HL-60/S4 (cell line): ENCODE results near the gene OBSCN.
"Not testable (repeated sequence)": the region's sequence is repeated elsewhere in the genome, so short reads cannot be mapped to it uniquely, and the experiment has no call there.

Experiments used
- in situ Hi-C: fragments of 300-500 bp; cut with MboI; formaldehyde crosslinking; loops from 2 replicates; pipeline ENCODE4 v1.14.3; 2022; ENCODE audit warnings: low sequenced_read_pairs

Gene OBSCN

DNA sequence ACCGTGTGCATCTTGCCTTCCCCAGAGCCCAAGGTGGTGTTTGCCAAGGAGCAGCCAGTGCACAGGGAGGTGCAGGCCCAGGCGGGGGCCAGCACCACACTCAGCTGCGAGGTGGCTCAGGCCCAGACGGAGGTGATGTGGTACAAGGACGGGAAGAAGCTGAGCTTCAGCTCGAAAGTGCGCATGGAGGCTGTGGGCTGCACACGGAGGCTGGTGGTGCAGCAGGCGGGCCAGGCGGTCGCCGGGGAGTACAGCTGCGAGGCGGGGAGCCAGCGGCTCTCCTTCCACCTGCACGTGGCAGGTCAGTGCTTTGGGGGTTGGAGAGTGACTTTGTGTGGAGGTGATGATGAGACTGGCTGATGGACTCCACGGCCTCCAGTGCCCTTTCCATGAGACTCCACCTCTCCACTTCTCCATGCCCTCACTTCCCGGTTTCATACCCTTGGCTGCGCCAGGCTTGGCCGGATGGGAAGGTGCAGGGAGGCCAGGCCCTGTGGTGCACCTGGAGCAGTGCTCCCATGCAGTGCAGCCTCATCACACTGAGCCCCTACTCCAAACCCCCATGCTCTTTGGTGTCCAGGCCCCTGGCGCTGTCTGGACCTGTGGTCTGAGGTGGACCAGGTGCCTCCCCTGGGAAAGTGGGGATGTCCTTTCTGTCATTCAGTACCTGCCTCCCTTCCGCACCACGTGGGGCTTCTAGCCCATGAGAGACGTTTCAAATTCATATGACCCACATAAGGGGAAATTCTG, 49.0 kb downstream of the OBSCN start:
- in situ Hi-C loops, result no loop called here

DNA sequence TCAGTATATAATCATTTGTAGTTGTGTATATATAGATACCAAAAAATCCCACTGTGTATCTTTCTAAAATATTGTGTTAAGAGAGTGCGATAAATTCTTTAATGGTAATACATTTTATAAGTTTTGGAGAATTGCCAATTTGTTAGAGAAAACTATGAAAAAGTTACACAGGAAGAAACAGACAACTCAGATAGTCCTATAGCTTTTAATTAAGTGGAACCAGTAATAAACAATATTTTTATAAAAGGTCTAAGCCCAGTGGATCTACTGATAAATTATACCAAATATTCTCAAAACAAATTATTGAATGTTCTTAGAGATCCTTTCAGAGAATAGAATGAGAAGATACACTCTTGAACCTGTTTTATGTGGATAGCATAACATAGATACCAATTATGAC, 50.6 kb downstream of the OBSCN start:
- in situ Hi-C loops, result no loop called here

DNA sequence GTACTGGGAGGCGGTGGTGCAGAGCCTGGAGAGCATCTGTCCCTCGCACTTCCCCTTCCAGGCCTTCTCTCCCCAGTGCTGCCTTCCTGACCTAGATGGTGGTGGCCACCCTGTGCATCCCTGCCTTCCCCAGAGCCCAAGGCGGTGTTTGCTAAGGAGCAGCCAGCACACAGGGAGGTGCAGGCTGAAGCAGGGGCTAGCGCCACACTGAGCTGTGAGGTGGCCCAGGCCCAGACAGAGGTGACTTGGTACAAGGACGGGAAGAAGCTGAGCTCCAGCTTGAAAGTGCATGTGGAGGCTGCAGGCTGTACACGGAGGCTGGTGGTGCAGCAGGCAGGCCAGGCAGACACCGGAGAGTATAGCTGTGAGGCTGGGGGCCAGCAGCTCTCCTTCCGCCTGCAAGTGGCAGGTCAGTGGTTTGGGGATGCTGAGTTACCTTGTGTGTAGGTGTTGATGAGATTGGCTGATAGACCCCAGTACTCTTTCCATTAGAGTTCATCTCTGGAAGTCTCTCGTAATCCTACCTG, 51.6 kb downstream of the OBSCN start:
- in situ Hi-C loops, result no loop called here

DNA sequence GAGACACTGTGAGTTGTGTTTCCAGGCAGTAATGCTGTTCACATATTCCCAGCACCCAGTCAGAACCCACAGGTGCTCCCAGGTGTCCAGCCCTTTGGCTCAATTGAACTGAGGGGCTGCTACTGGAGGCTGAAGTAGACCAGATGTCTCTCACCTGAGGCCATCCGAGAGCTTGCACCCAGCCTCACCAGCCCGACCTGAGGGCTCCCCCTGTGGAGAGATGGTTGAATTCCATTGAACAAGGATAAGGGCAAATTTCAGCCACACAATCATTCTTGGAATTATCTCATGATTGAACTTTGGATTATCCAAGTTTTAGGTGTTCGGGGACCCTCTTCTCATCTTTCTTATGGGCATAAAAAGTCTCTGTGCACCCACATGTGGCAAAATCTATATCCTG, 52.1 kb downstream of the OBSCN start:
- in situ Hi-C loops, result no loop called here

DNA sequence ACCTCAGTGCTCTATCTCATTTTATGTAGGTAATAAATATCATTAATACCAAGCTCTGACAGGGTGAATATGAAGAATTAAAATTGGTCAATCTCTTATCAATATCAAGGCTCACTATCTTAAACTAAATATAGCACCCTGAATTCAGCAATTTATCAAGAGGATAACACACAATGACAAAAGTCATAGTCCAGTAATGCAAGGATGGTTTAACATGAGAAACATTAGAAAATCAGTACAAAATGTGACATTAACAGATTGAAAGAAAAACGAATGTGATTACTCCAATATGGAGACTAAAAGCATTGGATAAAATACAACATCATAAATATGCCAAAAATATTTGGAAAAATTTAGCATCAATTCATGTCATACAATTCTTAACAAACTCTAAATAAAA, 53.9 kb downstream of the OBSCN start:
- in situ Hi-C loops, result no loop called here

DNA sequence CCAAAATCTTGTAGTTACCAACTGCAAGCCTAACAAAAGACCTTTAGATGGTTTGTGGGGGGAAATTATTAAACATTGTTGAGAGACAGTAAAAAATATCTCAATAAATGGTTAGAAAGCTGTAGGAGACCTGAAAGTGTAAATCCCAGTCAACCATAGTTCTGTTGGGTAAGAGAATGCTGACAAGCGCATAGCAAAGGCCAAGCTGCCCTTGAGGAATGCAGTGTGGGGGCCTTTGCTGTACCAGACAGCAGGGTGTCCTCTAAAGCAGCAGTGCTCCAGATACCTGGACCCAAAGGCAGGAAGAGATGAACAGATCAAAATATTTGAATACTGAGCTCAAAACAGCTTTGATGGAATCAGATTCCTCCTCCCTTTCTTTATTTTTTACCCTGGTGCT, 54.6 kb downstream of the OBSCN start:
- in situ Hi-C loops, result no loop called here

DNA sequence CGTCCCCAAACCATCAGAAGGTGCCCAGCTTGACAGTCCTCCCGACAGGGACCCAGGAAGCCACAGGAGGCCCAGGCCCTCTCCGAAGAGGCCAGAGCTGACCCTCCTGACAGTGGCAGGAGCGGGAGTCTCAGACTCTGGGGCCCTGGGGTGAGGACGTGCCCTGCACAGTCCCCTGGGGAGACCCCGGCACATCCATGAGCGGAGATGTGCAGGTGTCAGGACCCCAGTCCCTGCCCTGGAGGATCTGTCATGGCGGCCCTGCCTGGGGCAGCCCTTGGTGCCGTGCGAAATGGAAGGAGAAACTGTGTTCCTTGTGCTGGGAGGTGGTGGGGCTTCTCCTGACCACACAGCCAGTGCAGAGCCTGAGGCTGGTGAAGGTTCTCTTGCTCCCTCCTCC, 55.8 kb downstream of the OBSCN start:
- in situ Hi-C loops, result no loop called here

DNA sequence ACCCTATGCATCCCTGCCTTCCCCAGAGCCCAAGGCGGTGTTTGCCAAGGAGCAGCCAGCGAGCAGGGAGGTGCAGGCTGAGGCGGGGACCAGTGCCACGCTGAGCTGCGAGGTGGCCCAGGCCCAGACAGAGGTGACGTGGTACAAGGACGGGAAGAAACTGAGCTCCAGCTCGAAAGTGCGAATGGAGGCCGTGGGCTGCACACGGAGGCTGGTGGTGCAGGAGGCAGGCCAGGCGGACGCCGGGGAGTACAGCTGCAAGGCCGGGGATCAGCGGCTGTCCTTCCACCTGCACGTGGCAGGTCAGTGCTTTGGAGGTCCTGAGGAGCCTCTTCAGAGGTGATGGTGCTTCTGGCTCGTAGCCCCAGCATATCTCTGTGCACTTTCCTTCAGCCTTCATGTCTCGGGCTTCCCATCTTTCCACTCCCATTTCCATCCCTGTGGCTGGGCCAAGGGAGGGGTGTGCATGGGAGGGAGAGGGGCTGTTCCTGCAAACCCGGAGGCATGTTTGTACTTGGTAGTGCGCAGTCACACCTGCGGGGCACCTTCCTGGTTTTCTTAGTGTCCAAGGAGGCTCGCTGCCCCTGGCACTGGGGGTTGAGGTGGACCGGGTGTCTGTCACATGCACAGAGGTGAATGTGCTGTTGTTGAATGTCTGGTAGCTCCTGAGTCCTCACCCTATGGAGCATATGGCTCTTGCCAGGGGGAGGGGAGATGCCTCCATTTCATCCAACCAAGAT, 56.4 kb downstream of the OBSCN start:
- in situ Hi-C loops, result no loop called here

DNA sequence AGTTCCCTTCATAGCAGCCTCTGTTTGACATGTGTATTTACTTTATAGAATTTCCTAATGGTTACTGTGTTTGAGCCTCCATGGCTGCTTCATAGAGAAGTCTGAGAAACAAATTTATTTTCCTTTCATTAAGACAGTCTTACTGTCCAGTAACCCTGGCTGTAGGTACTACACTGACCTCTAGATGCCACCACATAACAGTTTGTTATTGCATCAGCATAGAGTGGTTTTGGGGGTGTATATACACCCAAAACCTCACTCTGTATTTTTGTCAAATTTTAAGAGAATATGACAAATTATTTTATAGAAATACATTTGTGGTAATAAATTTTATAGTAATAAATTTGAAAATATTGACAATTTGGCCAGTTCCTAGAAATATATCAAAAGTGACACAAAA, 57.3 kb downstream of the OBSCN start:
- in situ Hi-C loops, result no loop called here

DNA sequence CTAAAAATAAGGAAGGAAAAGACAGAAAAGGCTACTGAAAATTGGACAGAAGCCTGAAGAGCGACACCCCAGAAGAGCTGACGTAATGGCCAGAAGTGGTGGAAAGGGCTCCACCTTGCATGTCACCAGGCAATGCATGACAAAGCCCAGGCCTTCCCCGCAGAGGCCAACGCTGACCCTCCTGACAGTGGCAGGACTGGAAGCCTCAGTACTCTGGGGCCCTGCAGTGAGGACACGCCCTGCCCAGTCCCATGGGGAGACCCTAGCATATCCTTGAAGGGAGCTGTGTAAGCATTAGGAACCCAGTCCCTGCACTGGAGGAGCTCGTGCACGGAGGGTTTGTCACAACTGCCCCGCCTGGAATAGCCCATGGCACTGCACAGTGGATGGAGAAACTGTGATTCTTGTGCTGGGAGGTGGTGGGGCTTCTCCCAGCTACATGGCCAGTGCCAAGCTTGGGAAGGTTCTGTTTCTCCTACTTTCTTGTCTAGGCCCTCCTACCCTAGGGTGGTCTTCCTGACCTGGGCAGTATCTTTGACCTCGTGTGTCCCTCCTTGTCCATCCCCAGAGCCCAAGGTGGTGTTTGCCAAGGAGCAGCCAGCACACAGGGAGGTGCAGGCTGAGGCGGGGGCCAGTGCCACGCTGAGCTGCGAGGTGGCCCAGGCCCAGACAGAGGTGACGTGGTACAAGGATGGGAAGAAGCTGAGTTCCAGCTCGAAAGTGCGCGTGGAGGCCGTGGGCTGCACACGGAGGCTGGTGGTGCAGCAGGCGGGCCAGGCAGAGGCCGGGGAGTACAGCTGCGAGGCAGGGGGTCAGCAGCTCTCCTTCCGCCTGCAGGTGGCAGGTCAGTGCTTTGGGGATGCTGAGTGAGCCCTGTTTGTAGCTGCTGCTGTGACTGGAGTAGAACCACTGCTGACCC, 60.4 kb downstream of the OBSCN start:
- in situ Hi-C loops, result no loop called here

DNA sequence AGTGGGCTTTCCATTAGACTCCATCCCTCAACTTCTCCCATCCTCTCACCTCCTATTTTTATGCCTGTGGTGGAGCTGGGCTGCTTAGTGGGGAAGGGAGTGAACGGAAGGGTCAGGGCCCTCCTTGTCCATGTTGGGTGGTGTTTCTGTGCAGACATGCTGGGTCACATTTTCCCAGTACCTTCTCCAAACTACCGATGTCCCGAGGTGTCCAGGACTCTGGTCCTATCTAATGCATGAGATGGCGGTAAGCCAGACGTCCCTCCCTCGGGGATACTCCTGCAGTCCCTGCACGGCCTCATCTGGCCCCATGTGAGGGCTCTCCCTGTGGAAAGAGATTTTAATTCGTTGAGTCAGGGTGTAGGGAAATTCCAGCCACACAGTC, 61.0 kb downstream of the OBSCN start:
- in situ Hi-C loops, result no loop called here

DNA sequence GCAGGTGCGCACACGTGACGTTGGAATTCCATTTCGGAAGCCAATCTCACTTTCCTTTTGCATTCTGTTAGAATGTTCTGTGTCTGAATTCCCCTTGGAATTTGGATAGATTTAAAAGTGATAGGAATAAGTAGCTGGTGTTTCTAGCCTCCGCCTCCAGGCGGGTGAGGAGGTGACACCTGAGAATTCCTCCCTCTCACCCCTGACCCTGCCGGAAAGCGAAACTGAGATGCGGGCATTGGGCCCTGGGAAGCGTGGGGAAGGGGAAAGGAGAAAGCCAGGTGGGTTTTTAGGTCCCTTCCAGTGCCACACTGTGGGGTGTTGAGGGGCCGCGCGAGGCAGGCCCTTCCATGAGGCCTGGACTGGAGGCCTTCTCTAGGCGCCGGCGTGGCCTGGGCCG, 61.6 kb downstream of the OBSCN start:
- in situ Hi-C loops, result not testable (repeated sequence)

DNA sequence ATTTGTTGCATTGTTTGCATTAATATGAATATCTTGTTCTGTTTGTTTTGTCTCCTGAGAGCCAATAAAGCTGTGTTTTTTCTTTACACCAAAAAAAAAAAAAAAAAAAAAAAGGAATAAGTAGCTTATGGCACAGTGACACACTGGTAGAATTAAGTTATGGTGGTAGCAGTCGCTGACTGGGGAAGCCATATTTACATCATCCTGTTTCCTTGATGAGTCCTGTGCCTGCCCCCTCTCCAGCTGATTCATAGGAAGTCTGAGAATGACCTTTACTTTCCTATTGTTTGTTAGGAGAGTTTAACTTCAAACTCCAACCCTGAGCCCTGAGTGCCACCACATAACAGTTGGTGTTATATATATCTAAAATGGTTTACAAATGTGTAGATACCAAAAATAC, 62.2 kb downstream of the OBSCN start:
- in situ Hi-C loops, result no loop called here

DNA sequence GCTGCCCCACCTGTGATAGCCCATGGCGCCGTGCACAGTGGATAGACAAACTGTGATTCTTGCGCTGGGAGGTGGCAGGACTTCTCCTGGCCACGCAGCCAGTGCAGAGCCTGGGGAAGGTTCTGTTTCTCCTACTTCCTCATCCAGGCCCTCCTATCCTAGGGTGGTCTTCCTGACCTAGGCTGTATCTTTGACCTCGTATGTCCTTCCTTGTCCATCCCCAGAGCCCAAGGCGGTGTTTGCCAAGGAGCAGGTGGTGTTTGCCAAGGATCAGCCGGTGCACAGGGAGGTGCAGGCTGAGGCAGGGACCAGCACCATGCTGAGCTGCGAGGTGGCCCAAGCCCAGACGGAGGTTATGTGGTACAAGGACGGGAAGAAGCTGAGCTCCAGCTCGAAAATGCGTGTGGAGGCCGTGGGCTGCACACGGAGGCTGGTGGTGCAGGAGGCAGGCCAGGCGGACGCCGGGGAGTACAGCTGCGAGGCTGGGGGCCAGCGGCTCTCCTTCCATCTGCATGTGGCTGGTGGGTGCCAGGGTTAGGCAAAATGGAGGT, 63.9 kb downstream of the OBSCN start:
- in situ Hi-C loops, result no loop called here

DNA sequence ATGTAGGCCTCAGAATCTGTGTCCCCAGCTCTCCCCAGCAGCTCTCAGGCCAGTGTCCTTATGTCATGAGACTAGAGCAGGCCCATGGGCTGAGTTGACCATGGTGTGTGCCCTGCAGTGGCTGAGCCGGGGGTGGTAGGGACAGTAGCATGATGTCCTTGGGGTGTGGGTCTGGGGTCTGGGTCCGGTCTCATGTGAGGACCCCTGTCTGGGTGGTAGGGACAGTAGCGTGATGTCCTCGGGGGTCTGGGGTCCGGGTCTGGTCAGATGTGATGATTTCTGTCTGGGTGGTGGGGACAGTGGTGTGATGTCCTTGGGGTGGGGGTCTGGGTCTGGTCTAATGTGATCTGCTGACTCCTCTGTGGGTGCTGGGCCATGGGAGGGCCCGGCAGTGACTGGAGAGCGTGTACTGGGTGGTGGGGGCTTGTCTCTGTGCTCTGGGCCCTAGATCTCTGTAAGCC, 64.5 kb downstream of the OBSCN start:
- in situ Hi-C loops, result no loop called here

DNA sequence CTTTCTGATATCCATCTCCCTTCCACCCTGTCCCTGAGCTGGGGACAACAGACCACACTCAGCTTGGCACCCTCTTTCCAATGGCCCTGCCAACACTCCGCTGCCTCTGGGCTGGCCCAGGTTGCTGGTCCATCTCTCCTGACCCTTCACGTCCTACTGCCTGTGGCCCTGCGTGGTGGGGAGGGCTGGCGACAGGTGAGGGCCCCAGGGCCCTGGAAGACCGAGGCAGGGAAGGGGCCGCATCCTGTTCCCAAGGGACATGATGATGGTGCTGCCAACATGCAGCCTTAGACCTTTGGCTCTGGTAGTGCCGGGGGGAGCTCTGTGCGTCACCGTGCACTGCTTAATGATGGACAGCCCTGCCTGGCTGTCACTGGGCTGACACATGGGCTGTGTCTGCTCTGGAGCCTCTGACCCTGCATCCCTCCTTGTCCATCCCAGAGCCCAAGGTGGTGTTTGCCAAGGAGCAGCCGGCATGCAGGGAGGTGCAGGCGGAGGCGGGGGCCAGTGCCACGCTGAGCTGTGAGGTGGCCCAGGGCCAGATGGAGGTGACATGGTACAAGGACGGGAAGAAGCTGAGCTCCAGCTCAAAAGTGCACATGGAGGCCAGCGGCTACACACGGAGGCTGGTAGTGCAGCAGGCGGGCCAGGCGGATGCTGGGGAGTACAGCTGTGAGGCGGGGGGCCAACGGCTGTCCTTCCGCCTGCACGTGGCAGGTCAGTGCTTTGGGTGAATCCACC, 65.2 kb downstream of the OBSCN start:
- in situ Hi-C loops, result no loop called here

DNA sequence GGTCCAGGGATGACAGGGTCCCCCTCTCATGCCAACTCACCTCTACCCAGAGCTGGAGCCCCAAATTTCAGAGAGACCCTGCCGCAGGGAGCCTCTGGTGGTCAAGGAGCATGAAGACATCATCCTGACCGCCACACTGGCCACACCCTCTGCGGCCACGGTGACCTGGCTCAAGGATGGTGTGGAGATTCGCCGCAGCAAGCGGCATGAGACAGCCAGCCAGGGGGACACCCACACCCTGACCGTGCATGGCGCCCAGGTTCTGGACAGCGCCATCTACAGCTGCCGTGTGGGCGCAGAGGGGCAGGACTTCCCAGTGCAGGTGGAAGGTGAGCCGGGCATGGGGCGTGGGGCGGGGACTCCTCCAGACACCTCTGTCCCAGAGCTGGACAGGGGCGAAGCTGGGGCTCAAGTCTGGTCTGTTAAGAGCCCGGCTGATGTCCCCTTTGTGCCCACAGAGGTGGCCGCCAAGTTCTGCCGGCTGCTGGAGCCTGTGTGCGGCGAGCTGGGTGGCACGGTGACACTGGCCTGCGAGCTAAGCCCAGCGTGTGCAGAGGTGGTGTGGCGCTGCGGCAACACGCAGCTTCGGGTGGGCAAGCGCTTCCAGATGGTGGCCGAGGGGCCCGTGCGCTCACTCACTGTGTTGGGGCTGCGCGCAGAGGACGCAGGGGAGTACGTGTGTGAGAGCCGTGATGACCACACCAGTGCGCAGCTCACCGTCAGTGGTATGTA, 66.0 kb downstream of the OBSCN start:
- in situ Hi-C loops, result no loop called here

DNA sequence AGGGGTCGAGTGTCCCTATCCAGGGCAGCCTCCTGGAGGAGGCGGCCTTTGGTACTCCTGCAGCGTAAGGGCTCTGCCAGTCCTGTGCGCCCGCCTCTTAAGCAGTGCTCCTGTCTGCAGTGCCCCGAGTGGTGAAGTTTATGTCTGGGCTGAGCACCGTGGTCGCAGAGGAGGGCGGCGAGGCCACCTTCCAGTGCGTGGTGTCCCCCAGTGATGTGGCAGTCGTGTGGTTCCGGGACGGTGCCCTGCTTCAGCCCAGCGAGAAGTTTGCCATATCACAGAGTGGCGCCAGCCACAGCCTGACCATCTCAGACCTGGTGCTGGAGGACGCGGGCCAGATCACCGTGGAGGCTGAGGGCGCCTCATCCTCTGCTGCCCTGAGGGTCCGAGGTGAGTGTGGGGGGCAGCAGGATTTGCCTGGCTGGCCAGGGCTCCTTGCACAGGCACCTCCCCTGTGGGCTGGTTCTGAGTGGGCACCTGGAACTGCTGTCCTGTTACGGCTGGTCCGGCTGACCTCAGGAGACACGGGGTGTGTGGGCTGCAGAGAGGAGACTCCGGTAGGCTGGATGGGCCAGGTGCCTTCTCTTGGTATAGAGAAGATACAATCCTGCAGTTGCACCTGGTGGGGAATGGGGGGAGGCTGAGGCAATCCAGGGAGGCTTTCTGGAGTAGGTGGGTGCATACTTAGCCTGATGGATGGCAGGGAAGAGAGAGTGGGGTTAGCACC, 66.8 kb downstream of the OBSCN start:
- in situ Hi-C loops, result no loop called here

DNA sequence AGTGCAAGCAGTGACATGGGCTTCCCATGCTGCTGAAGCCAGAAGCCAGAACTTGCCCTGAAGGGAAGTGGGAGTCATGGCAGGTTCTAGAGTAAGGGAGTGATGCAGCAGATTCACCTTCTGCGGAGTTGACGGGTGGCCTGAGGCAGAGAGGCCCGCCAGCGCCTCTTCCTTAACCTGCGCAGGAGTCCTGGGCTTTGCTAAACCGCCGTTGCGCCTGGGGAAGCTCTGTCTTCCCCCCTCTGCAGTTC, 67.3 kb downstream of the OBSCN start:
- in situ Hi-C loops, result no loop called here
